Tibial nerve (tissue), 4 donors: Measurements from ENCODE around the gene FREY1. TPM values are rescaled to one million over a fixed set of nuclear protein-coding genes. Genes with fewer than 3 reads are reported as not detected.

Experiments used
- DNase-seq, 2 donors: peaks; one replicate each; pipeline ENCODE4 v3.0.0-alpha.2; 2019; ENCODE audit warnings: low spot score in 2 of 2
- H3K27ac ChIP-seq, 4 donors: fragments of 200-600 bp; sonication (generic) in 3 of 4; one replicate each; pipeline ENCODE4 v1.5.1; 2017 to 2019; ENCODE audit warnings: mild to moderate bottlenecking in 1 of 4
- H3K27me3 ChIP-seq, 2 donors: fragments of 200-600 bp; sonication (generic) in 1 of 2; one replicate each; pipeline versions ENCODE4 v1.5.1 to v1.6.0; 2017 to 2019
- H3K36me3 ChIP-seq, 3 donors: fragments of 200-600 bp; sonication (generic); one replicate each; pipeline ENCODE4 v1.5.1; 2018 to 2019
- H3K4me1 ChIP-seq, 4 donors: fragments of 200-600 bp; sonication (generic) in 3 of 4; one replicate each; pipeline ENCODE4 v1.5.1; 2017 to 2019
- H3K4me3 ChIP-seq, 4 donors: fragments of 200-600 bp; sonication (generic) in 3 of 4; one replicate each; pipeline ENCODE4 v1.5.1; 2017 to 2019; ENCODE audit warnings: mild to moderate bottlenecking in 1 of 4, moderate library complexity in 1 of 4
- H3K9me3 ChIP-seq, 4 donors: fragments of 200-600 bp; sonication (generic) in 3 of 4; one replicate each; pipeline ENCODE4 v1.5.1; 2017 to 2019
- EP300 ChIP-seq, 2 donors: sonication (generic); formaldehyde crosslinking; IDR thresholded peaks; one replicate each; pipeline ENCODE4 v1.6.1; 2017; ENCODE audit warnings: antibody characterized with exemption in 2 of 2, mild to moderate bottlenecking in 1 of 2
- POLR2A ChIP-seq, 2 donors: fragments of 450-650 bp; IDR thresholded peaks; one replicate each; pipeline ENCODE4 v1.6.1; 2017; ENCODE audit warnings: antibody characterized with exemption in 2 of 2, mild to moderate bottlenecking in 2 of 2, moderate library complexity in 2 of 2
- WGBS, 2 donors: methylation state at CpG; one replicate each; pipeline ENCODE4 v1.1.5; 2018; 5-methylcytosine and 5-hydroxymethylcytosine counted together
- total RNA-seq, 4 donors: library from RNA; depleted of rRNA; stranded (reverse); fragments of >200 nt; gene quantifications; one replicate each; pipeline ENCODE4 v1.1.0, GENCODE V29; 2016
- TF ChIP-seq, protein P1 (sequence below), 5 experiments: fragments of 200-600 bp in 3 of 5; fragments of 450-650 bp in 2 of 5; sonication (generic) in 3 of 5; IDR thresholded peaks; one replicate each; pipeline ENCODE4 v1.5.1; 2016 to 2019; ENCODE audit warnings: antibody characterized with exemption in 5 of 5, mild to moderate bottlenecking in 3 of 5, moderate library complexity in 2 of 5

Gene FREY1, protein sequence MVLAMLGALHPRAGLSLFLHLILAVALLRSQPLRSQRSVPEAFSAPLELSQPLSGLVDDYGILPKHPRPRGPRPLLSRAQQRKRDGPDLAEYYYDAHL
- 1 to 10 TPM in 2 of 4 donors, not detected in 2; 1.0 to 7.2 TPM for total RNA-seq

- 55 to 71% methylated on average over 11 to 18 of the region's 18 CpGs for WGBS, 2 donors
- Histone ChIP-seq H3K27me3 (no peaks in the 10 kb centered on the region), H3K9me3 (no peaks in the 10 kb centered on the region), H3K27ac (peak within 1 kb of the TSS in 3 of 4 donors; percentile 15 to 60 (median 30)), H3K36me3 (peaks cover 0 to 72% (median 4%) of the 10 kb centered on the region in 3 donors), H3K4me1 (peaks cover 0 to 14% (median 0%) of the 10 kb centered on the region in 4 donors), H3K4me3 (no peak within 1 kb of the TSS)
- DNase-seq, result no peak
- peak in 1 of 2 donors; percentile 25 for TF ChIP-seq EP300 (IDR thresholded peaks at IDR 0.05)
- TF ChIP-seq POLR2A (IDR thresholded peaks at IDR 0.05), result no peak
- TF ChIP-seq, protein P1, sequence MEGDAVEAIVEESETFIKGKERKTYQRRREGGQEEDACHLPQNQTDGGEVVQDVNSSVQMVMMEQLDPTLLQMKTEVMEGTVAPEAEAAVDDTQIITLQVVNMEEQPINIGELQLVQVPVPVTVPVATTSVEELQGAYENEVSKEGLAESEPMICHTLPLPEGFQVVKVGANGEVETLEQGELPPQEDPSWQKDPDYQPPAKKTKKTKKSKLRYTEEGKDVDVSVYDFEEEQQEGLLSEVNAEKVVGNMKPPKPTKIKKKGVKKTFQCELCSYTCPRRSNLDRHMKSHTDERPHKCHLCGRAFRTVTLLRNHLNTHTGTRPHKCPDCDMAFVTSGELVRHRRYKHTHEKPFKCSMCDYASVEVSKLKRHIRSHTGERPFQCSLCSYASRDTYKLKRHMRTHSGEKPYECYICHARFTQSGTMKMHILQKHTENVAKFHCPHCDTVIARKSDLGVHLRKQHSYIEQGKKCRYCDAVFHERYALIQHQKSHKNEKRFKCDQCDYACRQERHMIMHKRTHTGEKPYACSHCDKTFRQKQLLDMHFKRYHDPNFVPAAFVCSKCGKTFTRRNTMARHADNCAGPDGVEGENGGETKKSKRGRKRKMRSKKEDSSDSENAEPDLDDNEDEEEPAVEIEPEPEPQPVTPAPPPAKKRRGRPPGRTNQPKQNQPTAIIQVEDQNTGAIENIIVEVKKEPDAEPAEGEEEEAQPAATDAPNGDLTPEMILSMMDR (IDR thresholded peaks at IDR 0.05), result no peak
Measured at GRCh38 chr11:45906965-45907611, at the start of gene FREY1. TSS of gene FREY1 (minus strand) at chr11:45907271. CDS start at chr11:45907245, 26 bp downstream.

GRCh38 chr11:45949992-45950407 lies 42.9 kb upstream of the FREY1 start:
- TF ChIP-seq POLR2A (IDR thresholded peaks at IDR 0.05) (no peak), EP300 (IDR thresholded peaks at IDR 0.05) (peak in 1 of 2 donors; percentile 18)
- DNase-seq, result peak in 1 of 2 donors; percentile 21
- peaks cover 0 to 12% (median 0%) of the 10 kb centered on the region in 4 donors for H3K4me1 ChIP-seq
- peaks cover 0 to 85% (median 9%) of the 10 kb centered on the region in 3 donors for H3K36me3 ChIP-seq
- no peak overlapping the region for H3K27ac ChIP-seq
- no peaks in the 10 kb centered on the region for H3K27me3 ChIP-seq
- 79 to 88% methylated on average over 1 of the region's 1 CpG for WGBS, 2 donors
- H3K4me3 ChIP-seq, result no peak overlapping the region
- no peaks in the 10 kb centered on the region for H3K9me3 ChIP-seq

DNA sequence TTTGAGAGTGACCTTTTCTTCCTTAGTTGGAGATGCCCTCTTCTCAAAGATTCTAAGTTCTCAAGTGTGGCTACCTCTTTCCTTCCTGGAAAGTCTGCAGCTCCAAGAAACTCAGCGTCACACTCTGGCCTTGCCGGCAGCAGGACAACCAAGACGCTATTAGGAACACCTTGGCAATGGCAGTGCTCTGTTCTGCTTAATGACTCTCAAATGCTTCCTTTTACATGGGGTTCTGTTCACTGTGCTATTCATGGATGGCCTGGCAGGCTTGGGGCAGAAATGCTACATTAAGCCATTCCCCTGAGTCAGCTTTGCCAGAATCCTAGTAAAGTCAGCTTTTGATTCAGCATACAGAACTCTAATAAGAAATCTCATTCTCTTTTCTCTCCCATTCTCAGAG lies 41.3 kb upstream of the FREY1 start:
- TF ChIP-seq, protein P1 (IDR thresholded peaks at IDR 0.05), result no peak
- TF ChIP-seq EP300 (IDR thresholded peaks at IDR 0.05) (no peak), POLR2A (IDR thresholded peaks at IDR 0.05) (no peak)
- H3K36me3 ChIP-seq, result peaks cover 0 to 93% (median 9%) of the 10 kb centered on the region in 3 donors
- H3K27ac ChIP-seq, result no peak overlapping the region
- WGBS, 2 donors, result 76 to 79% methylated on average over 3 of the region's 3 CpGs
- DNase-seq, result no peak
- H3K9me3 ChIP-seq, result no peaks in the 10 kb centered on the region
- no peaks in the 10 kb centered on the region for H3K27me3 ChIP-seq
- H3K4me3 ChIP-seq, result no peak overlapping the region
- H3K4me1 ChIP-seq, result peaks cover 0 to 12% (median 0%) of the 10 kb centered on the region in 4 donors

DNA sequence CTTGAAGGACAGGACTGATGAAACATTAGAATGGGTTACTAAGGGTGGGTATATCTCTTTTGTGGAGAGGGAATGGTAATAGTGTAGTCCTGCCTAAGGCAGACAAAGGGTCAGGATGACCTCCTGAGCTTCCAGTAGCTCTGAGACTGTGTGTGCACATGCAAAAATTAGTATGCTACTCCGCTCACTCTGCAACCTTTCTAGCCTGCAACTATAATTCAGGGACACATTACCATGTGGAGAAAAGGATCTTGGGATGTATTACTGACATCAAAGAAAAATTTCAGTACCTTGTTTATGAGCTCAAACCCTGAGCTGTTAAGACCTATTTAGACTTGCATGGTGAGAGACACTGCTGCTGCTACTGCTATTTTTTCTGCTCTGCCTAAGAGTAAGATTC lies 40.8 kb upstream of the FREY1 start:
- H3K4me3 ChIP-seq, result no peak overlapping the region
- H3K9me3 ChIP-seq, result no peaks in the 10 kb centered on the region
- no peak for DNase-seq
- TF ChIP-seq EP300 (IDR thresholded peaks at IDR 0.05) (no peak), POLR2A (IDR thresholded peaks at IDR 0.05) (no peak)
- TF ChIP-seq, protein P1 (IDR thresholded peaks at IDR 0.05), result no peak
- peaks cover 0 to 12% (median 0%) of the 10 kb centered on the region in 4 donors for H3K4me1 ChIP-seq
- no peak overlapping the region for H3K27ac ChIP-seq
- no peaks in the 10 kb centered on the region for H3K27me3 ChIP-seq
- WGBS, 2 donors, result 88 to 100% methylated on average over 1 of the region's 1 CpG
- peaks cover 0 to 94% (median 9%) of the 10 kb centered on the region in 3 donors for H3K36me3 ChIP-seq

GRCh38 chr11:45945397-45945999 lies 38.4 kb upstream of the FREY1 start:
- Histone ChIP-seq H3K27me3 (no peaks in the 10 kb centered on the region), H3K4me3 (no peak overlapping the region), H3K9me3 (no peaks in the 10 kb centered on the region), H3K4me1 (peaks cover 0 to 12% (median 0%) of the 10 kb centered on the region in 4 donors), H3K36me3 (peaks cover 0 to 96% (median 9%) of the 10 kb centered on the region in 3 donors), H3K27ac (no peak overlapping the region)
- no peak for DNase-seq
- TF ChIP-seq POLR2A (IDR thresholded peaks at IDR 0.05) (no peak), EP300 (IDR thresholded peaks at IDR 0.05) (no peak)
- TF ChIP-seq, protein P1 (IDR thresholded peaks at IDR 0.05), result no peak
- 81 to 89% methylated on average over 3 of the region's 3 CpGs for WGBS, 2 donors
